ENCODE measurements around the gene TSKS. TPM values are rescaled to one million over a fixed set of nuclear protein-coding genes. Genes with fewer than 3 reads are reported as not detected.

TSKS gene
- total and polyA plus RNA-seq, 2 donors (not counting 3 experiments of a cell fraction or from before 2014, with no cell fraction given): 0.03 TPM; not detected in 1

DNA sequence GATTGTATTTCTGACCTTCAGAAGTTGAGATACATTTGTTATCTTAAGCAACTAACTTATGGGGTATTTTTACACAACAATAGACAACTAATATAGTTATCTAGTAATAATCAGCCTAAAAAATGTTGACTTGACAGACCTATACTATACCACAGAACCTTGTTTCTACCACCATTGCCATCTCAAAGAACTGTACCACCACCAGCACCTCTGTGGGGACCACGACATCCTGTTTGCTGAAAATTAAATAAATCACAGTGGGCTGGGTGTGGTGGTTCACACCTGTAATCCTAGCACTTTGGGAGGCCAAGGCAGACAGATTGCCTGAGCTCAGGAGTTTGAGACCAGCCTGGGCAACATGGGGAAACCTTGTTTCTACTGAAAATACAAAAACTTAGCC lies 24.0 kb downstream of the TSKS start:
- no peak overlapping the region for H3K9ac ChIP-seq (replicated peaks; ENCODE audit: extremely low read depth, insufficient read depth, low read length)
- no TSS peak for BruUV-seq (replicated peaks)
- no peak overlapping the region for H3K4me3 ChIP-seq (replicated peaks in 1 of 3; ENCODE audit: insufficient read depth in 1 of 3, low read depth in 1 of 3, low read length in 3 of 3)
- no peaks in the 10 kb centered on the region for H3K27me3 ChIP-seq (ENCODE audit: control insufficient read depth in 2 of 2, insufficient read depth in 2 of 2, low read length in 2 of 2)
- H4K20me1 ChIP-seq (replicated peaks; ENCODE audit: control insufficient read depth, extremely low read depth, insufficient read depth, low read length): no peaks in the 10 kb centered on the region
- no peak overlapping the region for H3K4me2 ChIP-seq (ENCODE audit: insufficient read depth, low read length)
- no peaks in the 10 kb centered on the region for H3K79me2 ChIP-seq (ENCODE audit: control insufficient read depth, insufficient read depth, low read length)
- no peaks in the 10 kb centered on the region for H3K4me1 ChIP-seq (ENCODE audit: control insufficient read depth, extremely low read depth, insufficient read depth, low read length)
- no peaks in the 10 kb centered on the region for H3K9me3 ChIP-seq (replicated peaks; ENCODE audit: control insufficient read depth, insufficient read depth, low read length)
- POLR2A ChIA-PET: no interaction called here
- FAIRE-seq (no peak), DNase-seq (ENCODE audit: low read depth, low spot score) (no peak)
- H3K27ac ChIP-seq (ENCODE audit: insufficient read depth, low read depth, low read length): no peak overlapping the region
- no peak for TF ChIP-seq FOS (IDR thresholded peaks at IDR 0.05; ENCODE audit: borderline replicate concordance, insufficient read depth, low read length)
- dilution Hi-C loops (cut with MboI; ENCODE audit: extremely low pct_ligation_motif_present, low sequenced_read_pairs): no loop called here
- no peaks in the 10 kb centered on the region for H3K9me1 ChIP-seq (replicated peaks; ENCODE audit: control insufficient read depth, extremely low read depth, insufficient read depth, low read length)
- no peak overlapping the region for H2AFZ ChIP-seq (ENCODE audit: low read depth, low read length)
- CTCF ChIA-PET: no interaction called here
- intact Hi-C loops (cut with micrococcal nuclease): no loop called here
- no peaks in the 10 kb centered on the region for H3K36me3 ChIP-seq (ENCODE audit: control insufficient read depth in 2 of 2, extremely low read depth in 1 of 2, insufficient read depth in 2 of 2, low read length in 2 of 2)

DNA sequence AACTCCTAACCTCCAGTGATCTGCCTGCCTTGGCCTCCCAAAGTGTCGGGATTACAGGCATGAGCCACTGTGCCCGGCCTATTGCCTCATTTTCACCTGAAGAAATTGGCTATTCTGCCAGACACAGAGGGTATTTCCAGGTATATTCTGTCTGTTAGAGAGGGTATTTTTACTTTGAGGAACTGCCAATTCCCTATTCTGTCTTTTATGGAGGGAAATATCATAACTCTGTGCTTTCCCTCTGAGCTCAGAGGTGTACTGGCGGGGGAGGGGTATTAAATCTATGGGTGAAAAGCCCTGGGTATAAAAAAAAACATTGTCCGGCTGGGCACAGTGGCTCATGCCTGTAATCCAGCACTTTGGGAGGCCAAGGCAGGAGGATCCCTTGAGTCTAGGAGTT lies 24.8 kb downstream of the TSKS start:
- POLR2A ChIA-PET: no interaction called here
- intact Hi-C loops (cut with micrococcal nuclease): no loop called here
- FAIRE-seq: no peak

More for the DNA sequence above, 24.8 kb downstream of the TSKS start:
- DNase-seq (ENCODE audit: low read depth, low spot score): no peak
- Histone ChIP-seq H3K9ac (replicated peaks; ENCODE audit: extremely low read depth, insufficient read depth, low read length) (no peak overlapping the region), H3K4me3 (replicated peaks in 1 of 3; ENCODE audit: insufficient read depth in 1 of 3, low read depth in 1 of 3, low read length in 3 of 3) (no peak overlapping the region), H3K4me1 (ENCODE audit: control insufficient read depth, extremely low read depth, insufficient read depth, low read length) (no peaks in the 10 kb centered on the region), H3K79me2 (ENCODE audit: control insufficient read depth, insufficient read depth, low read length) (no peaks in the 10 kb centered on the region), H3K27ac (ENCODE audit: insufficient read depth, low read depth, low read length) (no peak overlapping the region), H3K27me3 (ENCODE audit: control insufficient read depth in 2 of 2, insufficient read depth in 2 of 2, low read length in 2 of 2) (no peaks in the 10 kb centered on the region), H3K9me1 (replicated peaks; ENCODE audit: control insufficient read depth, extremely low read depth, insufficient read depth, low read length) (no peaks in the 10 kb centered on the region), H3K9me3 (replicated peaks; ENCODE audit: control insufficient read depth, insufficient read depth, low read length) (no peaks in the 10 kb centered on the region), H3K4me2 (ENCODE audit: insufficient read depth, low read length) (no peak overlapping the region), H2AFZ (ENCODE audit: low read depth, low read length) (no peak overlapping the region), H4K20me1 (replicated peaks; ENCODE audit: control insufficient read depth, extremely low read depth, insufficient read depth, low read length) (no peaks in the 10 kb centered on the region), H3K36me3 (ENCODE audit: control insufficient read depth in 2 of 2, extremely low read depth in 1 of 2, insufficient read depth in 2 of 2, low read length in 2 of 2) (no peaks in the 10 kb centered on the region)
- TF ChIP-seq EZH2 (IDR thresholded peaks at IDR 0.05; ENCODE audit: borderline replicate concordance, low read depth, low read length, severe bottlenecking) (no peak), FOS (IDR thresholded peaks at IDR 0.05; ENCODE audit: borderline replicate concordance, insufficient read depth, low read length) (no peak), JUN (IDR thresholded peaks at IDR 0.05; ENCODE audit: borderline replicate concordance, insufficient read depth, insufficient read length, low read depth) (no peak), MYC (IDR thresholded peaks at IDR 0.05; ENCODE audit: low read depth, low read length) (no peak), GATA2 (IDR thresholded peaks at IDR 0.05; ENCODE audit: insufficient read depth, insufficient read length, low read depth, low read length) (no peak), POLR2A (IDR thresholded peaks at IDR 0.05; ENCODE audit: low read depth, low read length) (no peak), POLR2AphosphoS5 (IDR thresholded peaks at IDR 0.05; ENCODE audit: insufficient read depth, low read depth, low read length) (no peak)
- TF ChIP-seq, protein P1, sequence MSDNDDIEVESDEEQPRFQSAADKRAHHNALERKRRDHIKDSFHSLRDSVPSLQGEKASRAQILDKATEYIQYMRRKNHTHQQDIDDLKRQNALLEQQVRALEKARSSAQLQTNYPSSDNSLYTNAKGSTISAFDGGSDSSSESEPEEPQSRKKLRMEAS (IDR thresholded peaks at IDR 0.05; ENCODE audit: insufficient read depth, insufficient read length): no peak
- TF ChIP-seq, protein P2, sequence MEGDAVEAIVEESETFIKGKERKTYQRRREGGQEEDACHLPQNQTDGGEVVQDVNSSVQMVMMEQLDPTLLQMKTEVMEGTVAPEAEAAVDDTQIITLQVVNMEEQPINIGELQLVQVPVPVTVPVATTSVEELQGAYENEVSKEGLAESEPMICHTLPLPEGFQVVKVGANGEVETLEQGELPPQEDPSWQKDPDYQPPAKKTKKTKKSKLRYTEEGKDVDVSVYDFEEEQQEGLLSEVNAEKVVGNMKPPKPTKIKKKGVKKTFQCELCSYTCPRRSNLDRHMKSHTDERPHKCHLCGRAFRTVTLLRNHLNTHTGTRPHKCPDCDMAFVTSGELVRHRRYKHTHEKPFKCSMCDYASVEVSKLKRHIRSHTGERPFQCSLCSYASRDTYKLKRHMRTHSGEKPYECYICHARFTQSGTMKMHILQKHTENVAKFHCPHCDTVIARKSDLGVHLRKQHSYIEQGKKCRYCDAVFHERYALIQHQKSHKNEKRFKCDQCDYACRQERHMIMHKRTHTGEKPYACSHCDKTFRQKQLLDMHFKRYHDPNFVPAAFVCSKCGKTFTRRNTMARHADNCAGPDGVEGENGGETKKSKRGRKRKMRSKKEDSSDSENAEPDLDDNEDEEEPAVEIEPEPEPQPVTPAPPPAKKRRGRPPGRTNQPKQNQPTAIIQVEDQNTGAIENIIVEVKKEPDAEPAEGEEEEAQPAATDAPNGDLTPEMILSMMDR (IDR thresholded peaks at IDR 0.05; ENCODE audit: extremely low read depth in 1 of 2, insufficient read depth in 1 of 2, low read depth in 1 of 2, low read length in 2 of 2): no peak
- CTCF ChIA-PET: no interaction called here
- dilution Hi-C loops (cut with MboI; ENCODE audit: extremely low pct_ligation_motif_present, low sequenced_read_pairs): no loop called here
- BruUV-seq (replicated peaks): no TSS peak

Measured in endothelial cell of umbilical vein (primary cell).